ENCODE results near the gene NF1.
"Not testable (repeated sequence)": the region's sequence is repeated elsewhere in the genome, so short reads cannot be mapped to it uniquely, and the experiment has no call there.

NF1 gene

GRCh38 chr17:31251105-31251969 is 156.6 kb downstream of the NF1 start:
- Histone ChIP-seq H3K27me3 (ENCODE audit: control insufficient read depth, insufficient read depth, low read length) (no peaks in the 10 kb centered on the region), H3K27ac (ENCODE audit: low read length) (no peak overlapping the region), H3K36me3 (ENCODE audit: control insufficient read depth, insufficient read depth, low read length) (no peaks in the 10 kb centered on the region), H3K4me3 (ENCODE audit: low read length) (no peak overlapping the region), H3K9me3 (ENCODE audit: control insufficient read depth, insufficient read depth, low read length) (no peaks in the 10 kb centered on the region), H3K4me1 (ENCODE audit: control insufficient read depth, insufficient read depth, low read length) (no peaks in the 10 kb centered on the region; the same call in 1 of the 2 replicates)
- DNase-seq (ENCODE audit: low read depth, low spot score): no peak
- WGBS (ENCODE audit: insufficient coverage, insufficient read length): no CpG with 5 or more reads among the region's 1 CpG

GRCh38 chr17:31251970-31252328 is 157.2 kb downstream of the NF1 start:
- Histone ChIP-seq H3K27ac (ENCODE audit: low read length) (no peak overlapping the region), H3K4me1 (ENCODE audit: control insufficient read depth, insufficient read depth, low read length) (no peaks in the 10 kb centered on the region; the same call in 1 of the 2 replicates), H3K9me3 (ENCODE audit: control insufficient read depth, insufficient read depth, low read length) (no peaks in the 10 kb centered on the region), H3K4me3 (ENCODE audit: low read length) (no peak overlapping the region), H3K27me3 (ENCODE audit: control insufficient read depth, insufficient read depth, low read length) (no peaks in the 10 kb centered on the region), H3K36me3 (ENCODE audit: control insufficient read depth, insufficient read depth, low read length) (no peaks in the 10 kb centered on the region)
- no peak for DNase-seq (ENCODE audit: low read depth, low spot score)

GRCh38 chr17:31252741-31253140 is 158.0 kb downstream of the NF1 start:
- H3K4me1 ChIP-seq (ENCODE audit: control insufficient read depth, insufficient read depth, low read length): no peaks in the 10 kb centered on the region; the same call in 1 of the 2 replicates
- DNase-seq (ENCODE audit: low read depth, low spot score): no peak
- H3K4me3 ChIP-seq (ENCODE audit: low read length): no peak overlapping the region
- H3K27me3 ChIP-seq (ENCODE audit: control insufficient read depth, insufficient read depth, low read length): no peaks in the 10 kb centered on the region
- no peaks in the 10 kb centered on the region for H3K36me3 ChIP-seq (ENCODE audit: control insufficient read depth, insufficient read depth, low read length)
- no CpG with 5 or more reads among the region's 1 CpG for WGBS (ENCODE audit: insufficient coverage, insufficient read length)
- H3K27ac ChIP-seq (ENCODE audit: low read length): no peak overlapping the region
- no peaks in the 10 kb centered on the region for H3K9me3 ChIP-seq (ENCODE audit: control insufficient read depth, insufficient read depth, low read length)

DNA sequence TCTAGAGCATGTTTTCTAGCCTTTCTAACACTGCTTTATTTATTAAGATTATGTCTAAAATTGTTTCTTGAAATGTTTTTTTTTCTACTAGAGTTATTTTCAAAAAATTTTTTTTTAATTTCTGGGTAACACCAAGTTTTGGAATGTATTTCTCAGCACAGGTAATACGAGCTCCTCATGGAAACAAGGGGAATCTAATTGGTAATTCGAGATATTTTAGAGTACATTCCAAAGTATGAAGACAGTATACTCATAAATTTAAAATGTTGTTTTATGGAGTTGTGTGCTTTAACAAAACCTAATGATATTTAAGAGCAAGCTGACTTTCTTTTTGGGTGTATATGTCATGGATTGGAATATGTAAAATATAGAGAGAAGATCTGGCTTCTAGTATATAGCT is 159.9 kb downstream of the NF1 start:
- DNase-seq (ENCODE audit: low read depth, low spot score): no peak
- no peaks in the 10 kb centered on the region for H3K36me3 ChIP-seq (ENCODE audit: control insufficient read depth, insufficient read depth, low read length)
- no peaks in the 10 kb centered on the region for H3K4me1 ChIP-seq (ENCODE audit: control insufficient read depth, insufficient read depth, low read length)
- H3K9me3 ChIP-seq (ENCODE audit: control insufficient read depth, insufficient read depth, low read length): no peaks in the 10 kb centered on the region
- no CpG with 5 or more reads among the region's 2 CpGs for WGBS (ENCODE audit: insufficient coverage, insufficient read length)
- H3K27me3 ChIP-seq (ENCODE audit: control insufficient read depth, insufficient read depth, low read length): no peaks in the 10 kb centered on the region
- no peak overlapping the region for H3K4me3 ChIP-seq (ENCODE audit: low read length)
- H3K27ac ChIP-seq (ENCODE audit: low read length): no peak overlapping the region

GRCh38 chr17:31256936-31257335 is 162.2 kb downstream of the NF1 start:
- no peaks in the 10 kb centered on the region for H3K27me3 ChIP-seq (ENCODE audit: control insufficient read depth, insufficient read depth, low read length)
- whole genome bisulfite sequencing (ENCODE audit: insufficient coverage, insufficient read length): no CpG with 5 or more reads among the region's 3 CpGs
- H3K27ac ChIP-seq (ENCODE audit: low read length): no peak overlapping the region
- H3K4me1 ChIP-seq (ENCODE audit: control insufficient read depth, insufficient read depth, low read length): no peaks in the 10 kb centered on the region
- H3K9me3 ChIP-seq (ENCODE audit: control insufficient read depth, insufficient read depth, low read length): no peaks in the 10 kb centered on the region
- H3K36me3 ChIP-seq (ENCODE audit: control insufficient read depth, insufficient read depth, low read length): no peaks in the 10 kb centered on the region
- H3K4me3 ChIP-seq (ENCODE audit: low read length): no peak overlapping the region
- no peak for DNase-seq (ENCODE audit: low read depth, low spot score)

DNA sequence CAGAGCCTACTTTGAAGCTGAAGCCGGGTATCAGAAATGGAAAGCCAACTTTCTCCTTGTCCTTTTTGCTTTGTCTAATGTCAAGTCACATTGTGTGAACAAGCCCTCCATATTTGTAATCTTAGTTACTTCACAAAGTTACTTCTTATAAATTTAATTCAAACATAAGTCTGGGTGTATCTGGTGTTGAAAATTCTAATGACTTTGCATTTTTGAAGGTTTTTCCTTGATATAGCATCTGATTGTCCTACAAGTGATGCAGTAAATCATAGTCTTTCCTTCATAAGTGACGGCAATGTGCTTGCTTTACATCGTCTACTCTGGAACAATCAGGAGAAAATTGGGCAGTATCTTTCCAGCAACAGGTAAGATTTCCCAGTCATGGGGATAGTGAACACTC is 165.4 kb downstream of the NF1 start:
- no peaks in the 10 kb centered on the region for H3K9me3 ChIP-seq (ENCODE audit: control insufficient read depth, insufficient read depth, low read length)
- WGBS (ENCODE audit: insufficient coverage, insufficient read length): no CpG with 5 or more reads among the region's 3 CpGs
- no peak overlapping the region for H3K4me3 ChIP-seq (ENCODE audit: low read length)
- H3K27me3 ChIP-seq (ENCODE audit: control insufficient read depth, insufficient read depth, low read length): no peaks in the 10 kb centered on the region
- H3K27ac ChIP-seq (ENCODE audit: low read length): no peak overlapping the region
- H3K4me1 ChIP-seq (ENCODE audit: control insufficient read depth, insufficient read depth, low read length): no peaks in the 10 kb centered on the region
- H3K36me3 ChIP-seq (ENCODE audit: control insufficient read depth, insufficient read depth, low read length): no peaks in the 10 kb centered on the region
- DNase-seq (ENCODE audit: low read depth, low spot score): no peak

GRCh38 chr17:31261601-31262000 is 166.8 kb downstream of the NF1 start:
- H3K27me3 ChIP-seq (ENCODE audit: control insufficient read depth, insufficient read depth, low read length): no peaks in the 10 kb centered on the region
- no peaks in the 10 kb centered on the region for H3K36me3 ChIP-seq (ENCODE audit: control insufficient read depth, insufficient read depth, low read length)
- H3K4me1 ChIP-seq (ENCODE audit: control insufficient read depth, insufficient read depth, low read length): no peaks in the 10 kb centered on the region
- WGBS (ENCODE audit: insufficient coverage, insufficient read length): no CpG with 5 or more reads among the region's 1 CpG
- no peak for DNase-seq (ENCODE audit: low read depth, low spot score)
- H3K9me3 ChIP-seq (ENCODE audit: control insufficient read depth, insufficient read depth, low read length): no peaks in the 10 kb centered on the region
- H3K4me3 ChIP-seq (ENCODE audit: low read length): no peak overlapping the region
- no peak overlapping the region for H3K27ac ChIP-seq (ENCODE audit: low read length)

- not testable (repeated sequence) for H3K9me3 ChIP-seq (ENCODE audit: control insufficient read depth, insufficient read depth, low read length); H3K27ac ChIP-seq (ENCODE audit: low read length); H3K36me3 ChIP-seq (ENCODE audit: control insufficient read depth, insufficient read depth, low read length); H3K4me1 ChIP-seq (ENCODE audit: control insufficient read depth, insufficient read depth, low read length); H3K4me3 ChIP-seq (ENCODE audit: low read length); H3K27me3 ChIP-seq (ENCODE audit: control insufficient read depth, insufficient read depth, low read length); DNase-seq (ENCODE audit: low read depth, low spot score)
- WGBS (ENCODE audit: insufficient coverage, insufficient read length): no CpG with 5 or more reads among the region's 1 CpG
Observed at GRCh38 chr17:31262923-31263322, 168.1 kb downstream of the NF1 start.

DNA sequence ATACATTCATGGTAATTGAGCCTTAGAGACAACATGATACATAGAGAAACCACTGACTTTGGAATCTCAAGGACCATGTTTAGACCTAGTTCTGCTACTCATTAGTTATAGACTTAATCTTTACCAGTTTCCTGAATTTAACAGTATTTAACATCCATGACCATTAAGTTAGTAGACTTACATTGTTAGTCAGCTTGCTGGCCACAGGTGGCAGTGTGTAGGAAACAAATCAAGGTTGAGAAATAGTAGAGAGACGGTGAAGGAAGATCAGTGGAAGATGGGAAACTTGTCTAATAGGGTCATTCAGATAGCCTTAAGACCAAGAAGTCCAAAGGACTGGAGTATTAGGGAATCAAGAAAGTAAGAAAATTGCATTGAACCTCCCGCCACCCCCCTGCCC is 171.3 kb downstream of the NF1 start:
- no CpG with 5 or more reads among the region's 2 CpGs for WGBS (ENCODE audit: insufficient coverage, insufficient read length)
- no peak overlapping the region for H3K4me3 ChIP-seq (ENCODE audit: low read length)
- peaks cover 1% of the 10 kb centered on the region; the same call in 1 of the 2 replicates for H3K4me1 ChIP-seq (ENCODE audit: control insufficient read depth, insufficient read depth, low read length)
- no peaks in the 10 kb centered on the region for H3K27me3 ChIP-seq (ENCODE audit: control insufficient read depth, insufficient read depth, low read length)
- no peak overlapping the region for H3K27ac ChIP-seq (ENCODE audit: low read length)
- no peaks in the 10 kb centered on the region for H3K9me3 ChIP-seq (ENCODE audit: control insufficient read depth, insufficient read depth, low read length)
- DNase-seq (ENCODE audit: low read depth, low spot score): no peak
- H3K36me3 ChIP-seq (ENCODE audit: control insufficient read depth, insufficient read depth, low read length): no peaks in the 10 kb centered on the region

DNA sequence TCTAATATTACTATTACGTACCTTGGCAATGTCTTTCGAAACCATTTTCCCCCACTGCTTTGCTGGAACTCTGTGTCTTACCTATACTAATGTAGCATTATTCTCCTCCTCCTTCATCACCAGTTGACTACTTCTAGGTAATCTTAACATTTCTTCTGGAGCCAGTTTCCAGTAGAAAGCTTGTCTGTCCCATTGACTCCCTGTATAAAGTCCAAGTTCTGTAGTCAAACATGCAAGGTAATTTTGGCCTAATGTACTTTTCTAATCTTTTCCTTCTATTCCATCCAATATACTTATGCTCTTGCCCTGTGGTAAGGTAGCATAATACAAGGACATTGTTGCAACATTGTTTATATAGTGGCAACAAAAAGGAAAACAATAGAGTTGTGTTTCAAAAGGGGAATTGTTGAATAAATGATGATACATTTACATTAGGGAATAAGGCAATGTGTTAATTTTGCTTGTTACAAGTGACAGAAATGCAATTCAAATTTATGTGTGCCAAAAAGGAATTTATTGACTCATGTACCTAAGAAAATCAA is 174.3 kb downstream of the NF1 start:
- H3K9me3 ChIP-seq (ENCODE audit: control insufficient read depth, insufficient read depth, low read length): no peaks in the 10 kb centered on the region
- no CpG with 5 or more reads among the region's 2 CpGs for WGBS (ENCODE audit: insufficient coverage, insufficient read length)
- no peaks in the 10 kb centered on the region for H3K36me3 ChIP-seq (ENCODE audit: control insufficient read depth, insufficient read depth, low read length)
- H3K27me3 ChIP-seq (ENCODE audit: control insufficient read depth, insufficient read depth, low read length): no peaks in the 10 kb centered on the region
- DNase-seq (ENCODE audit: low read depth, low spot score): no peak
- no peak overlapping the region for H3K27ac ChIP-seq (ENCODE audit: low read length)
- H3K4me1 ChIP-seq (ENCODE audit: control insufficient read depth, insufficient read depth, low read length): peaks cover 1% of the 10 kb centered on the region; the same call in 1 of the 2 replicates
- no peak overlapping the region for H3K4me3 ChIP-seq (ENCODE audit: low read length)

- no peaks in the 10 kb centered on the region for H3K36me3 ChIP-seq (ENCODE audit: control insufficient read depth, insufficient read depth, low read length)
- no peak overlapping the region for H3K4me3 ChIP-seq (ENCODE audit: low read length)
- H3K27me3 ChIP-seq (ENCODE audit: control insufficient read depth, insufficient read depth, low read length): no peaks in the 10 kb centered on the region
- DNase-seq (ENCODE audit: low read depth, low spot score): peak; percentile 33
- H3K9me3 ChIP-seq (ENCODE audit: control insufficient read depth, insufficient read depth, low read length): no peaks in the 10 kb centered on the region
- WGBS (ENCODE audit: insufficient coverage, insufficient read length): no CpG with 5 or more reads among the region's 1 CpG
- H3K4me1 ChIP-seq (ENCODE audit: control insufficient read depth, insufficient read depth, low read length): peaks cover 1% of the 10 kb centered on the region; the same call in 1 of the 2 replicates
- no peak overlapping the region for H3K27ac ChIP-seq (ENCODE audit: low read length)
Observed at GRCh38 chr17:31269578-31269983, 174.8 kb downstream of the NF1 start.

Data from iPS DF 6.9 (cell line).